ENCODE results near the gene CBL. TPM values are rescaled to one million over a fixed set of nuclear protein-coding genes. Genes with fewer than 3 reads are reported as not detected.
"Not testable (repeated sequence)": the region's sequence is repeated elsewhere in the genome, so short reads cannot be mapped to it uniquely, and the experiment has no call there.

The CBL gene
- total and polyA plus RNA-seq, 2 experiments from 2014 or later: 31.6 to 67.6 TPM

- TF ChIP-seq ZNF462 (CRISPR knock-in tag; IDR thresholded peaks at IDR 0.05): no peak
- no peak for TF ChIP-seq POLR2AphosphoS5 (IDR thresholded peaks at IDR 0.05; ENCODE audit: low read depth)
- no peak for TF ChIP-seq STAT1 (IDR thresholded peaks at IDR 0.05; ENCODE audit: unreplicated experiment)
- no peak for TF ChIP-seq EZH2phosphoT487 (IDR thresholded peaks at IDR 0.05; ENCODE audit: unreplicated experiment)
Observed at GRCh38 chr11:119181677-119182412, 24.3 kb upstream of the CBL start (continued).

GRCh38 chr11:119184399-119184798, 21.7 kb upstream of the CBL start:
- H2AFZ ChIP-seq; H3K4me2 ChIP-seq; ATAC-seq; H3K4me1 Mint-ChIP-seq; H3K36me3 ChIP-seq (ENCODE audit: insufficient read depth); H3K4me1 ChIP-seq (ENCODE audit: insufficient read depth); H3F3A ChIP-seq (replicated peaks; ENCODE audit: low read depth); H3K9me2 ChIP-seq (ENCODE audit: insufficient read depth); H3K79me2 ChIP-seq (replicated peaks; ENCODE audit: insufficient read depth); H3K27ac ChIP-seq (ENCODE audit: low read depth); H3K27ac Mint-ChIP-seq; H3K9me3 Mint-ChIP-seq; H3K27me3 ChIP-seq (ENCODE audit: insufficient read depth); DNase-seq (ENCODE audit: low spot score); H3K4me3 ChIP-seq; H4K20me1 ChIP-seq (replicated peaks; ENCODE audit: insufficient read depth); H3K4me3 Mint-ChIP-seq; H3K36me3 Mint-ChIP-seq (ENCODE audit: low read depth): not testable (repeated sequence)
- peaks cover 16% of the 10 kb centered on the region for H3K27me3 Mint-ChIP-seq (ENCODE audit: insufficient read depth, low read depth, poor library complexity)

Measured in GM23338 (cell line).